HepG2 (cell line): ENCODE results near the gene DVL3. TPM values are rescaled to one million over a fixed set of nuclear protein-coding genes. Genes with fewer than 3 reads are reported as not detected.

Experiments used
- ADNP ChIP-seq: sonication (generic); formaldehyde crosslinking; IDR thresholded peaks from 2 replicates; pipeline ENCODE4 v1.4.0; 2020; ENCODE audit warnings: missing genetic modification reagents
- BATF2 ChIP-seq: sonication (generic); formaldehyde crosslinking; IDR thresholded peaks from 2 replicates; pipeline ENCODE4 v1.8.0; 2022; ENCODE audit warnings: mild to moderate bottlenecking, missing genetic modification reagents, moderate library complexity
- EZH2 ChIP-seq: conservative IDR thresholded peaks from 2 replicates; pipeline ENCODE4 v1.6.1; 2012; ENCODE audit warnings: mild to moderate bottlenecking, low read depth, low read length, moderate library complexity
- HBP1 ChIP-seq: IDR thresholded peaks from 2 replicates; pipeline ENCODE4 v1.6.1; 2016; ENCODE audit warnings: low read depth, control low read depth
- MLXIP ChIP-seq: sonication (generic); formaldehyde crosslinking; IDR thresholded peaks from 2 replicates; pipeline ENCODE4 v1.9.0; 2021; ENCODE audit warnings: missing genetic modification reagents, borderline replicate concordance
- SP1 ChIP-seq, 2 experiments: fragments of 450-650 bp in 1 of 2; sonication (generic) in 1 of 2; formaldehyde crosslinking in 1 of 2; IDR thresholded peaks; 2 replicates each; pipeline versions ENCODE4 v1.4.0 to v1.6.1; 2016 to 2020; ENCODE audit warnings: missing genetic modification reagents in 1 of 2
- SRSF9 ChIP-seq: fragments of 200-400 bp; formaldehyde crosslinking; IDR thresholded peaks from 2 replicates; pipeline ENCODE4 v1.6.1; 2018; ENCODE audit warnings: borderline replicate concordance, mild to moderate bottlenecking, low read depth, low read length; ENCODE audit not compliant: insufficient read depth, poor library complexity, severe bottlenecking
- STAG1 ChIP-seq: sonication (generic); formaldehyde crosslinking; IDR thresholded peaks from 2 replicates; pipeline ENCODE4 v1.4.0; 2020; ENCODE audit warnings: missing genetic modification reagents
- U2AF2 ChIP-seq: fragments of 200-400 bp; formaldehyde crosslinking; IDR thresholded peaks from 2 replicates; pipeline ENCODE4 v1.6.1; 2017; ENCODE audit warnings: low read depth, mild to moderate bottlenecking, low read length
- ZFY ChIP-seq: sonication (generic); formaldehyde crosslinking; IDR thresholded peaks from 2 replicates; pipeline ENCODE4 v1.4.0; 2020; ENCODE audit warnings: missing genetic modification reagents
- ZNF124 ChIP-seq: sonication (generic); formaldehyde crosslinking; IDR thresholded peaks from 2 replicates; pipeline ENCODE4 v1.4.0; 2020; ENCODE audit warnings: missing genetic modification reagents
- ZNF143 ChIP-seq: sonication (generic); formaldehyde crosslinking; IDR thresholded peaks from 2 replicates; pipeline ENCODE4 v1.4.0; 2020; ENCODE audit warnings: missing genetic modification reagents
- ZNF234 ChIP-seq: sonication (generic); formaldehyde crosslinking; conservative IDR thresholded peaks from 2 replicates; pipeline ENCODE4 v1.5.1; 2020; ENCODE audit warnings: mild to moderate bottlenecking, missing genetic modification reagents
- ZNF235 ChIP-seq: sonication (generic); formaldehyde crosslinking; IDR thresholded peaks from 2 replicates; pipeline ENCODE4 v1.8.1; 2023; ENCODE audit warnings: mild to moderate bottlenecking, missing genetic modification reagents, borderline replicate concordance
- ZNF282 ChIP-seq: fragments of 450-650 bp; IDR thresholded peaks from 2 replicates; pipeline ENCODE4 v1.6.1; 2018; ENCODE audit not compliant: partially characterized antibody
- ZNF3 ChIP-seq: IDR thresholded peaks from 2 replicates; pipeline ENCODE4 v1.7.0; 2017; ENCODE audit warnings: inconsistent platforms
- ZNF33B ChIP-seq: sonication (generic); formaldehyde crosslinking; IDR thresholded peaks from 2 replicates; pipeline ENCODE4 v1.5.1; 2020; ENCODE audit warnings: mild to moderate bottlenecking, missing genetic modification reagents
- ZNF468 ChIP-seq: sonication (generic); formaldehyde crosslinking; IDR thresholded peaks from 2 replicates; pipeline ENCODE4 v1.8.0; 2022; ENCODE audit warnings: mild to moderate bottlenecking, moderate library complexity, missing genetic modification reagents
- ZNF530 ChIP-seq: sonication (generic); formaldehyde crosslinking; IDR thresholded peaks from 2 replicates; pipeline ENCODE4 v1.5.0; 2020; ENCODE audit warnings: low read depth, mild to moderate bottlenecking, missing genetic modification reagents
- ZNF576 ChIP-seq: sonication (generic); formaldehyde crosslinking; IDR thresholded peaks from 2 replicates; pipeline ENCODE4 v1.4.0; 2020; ENCODE audit warnings: mild to moderate bottlenecking, missing genetic modification reagents
- ZNF607 ChIP-seq: sonication (generic); formaldehyde crosslinking; IDR thresholded peaks from 2 replicates; pipeline ENCODE4 v1.5.1; 2020; ENCODE audit warnings: missing genetic modification reagents, mild to moderate bottlenecking, borderline replicate concordance
- ZNF841 ChIP-seq: sonication (generic); formaldehyde crosslinking; IDR thresholded peaks from 2 replicates; pipeline ENCODE4 v1.8.1; 2023; ENCODE audit warnings: missing genetic modification reagents, borderline replicate concordance
- ZUFSP ChIP-seq: sonication (generic); formaldehyde crosslinking; IDR thresholded peaks from 2 replicates; pipeline ENCODE4 v1.9.0; 2021; ENCODE audit warnings: missing genetic modification reagents, mild to moderate bottlenecking, borderline replicate concordance
- polyA plus RNA-seq, 8 experiments: library from polyadenylated mRNA; depleted of rRNA in 3 of 8; stranded (reverse) in 7 of 8; unstranded in 1 of 8; fragments of >200 nt; fragmentation: Illumina TruSeq in 4 of 8; extraction: Trizol in 4 of 8; gene quantifications; 2 replicates each; pipeline versions ENCODE4 v1.2.1 to v1.2.3, GENCODE V29; 2011 to 2016; ENCODE audit warnings: low read depth in 4 of 8, missing spikeins in 1 of 8, mixed read lengths in 1 of 8; ENCODE audit not compliant: insufficient read depth in 1 of 8
- total RNA-seq, 5 experiments: library from RNA; depleted of rRNA; stranded (reverse); fragments of >200 nt; fragmentation: Illumina TruSeq; extraction: Trizol; gene quantifications; 2 replicates each; pipeline ENCODE4 v1.2.3, GENCODE V29; 2016; ENCODE audit warnings: low read depth in 1 of 5

The DVL3 gene
- total and polyA plus RNA-seq, 2 of the 13 experiments (the other 11 are each of a cell fraction or from before 2014, with no cell fraction given): 29.0 to 36.1 TPM

- TF ChIP-seq ZNF530 (no peak), HBP1 (CRISPR knock-in tag) (peak; percentile 21; the same call in 1 of the 2 replicates), SP1 (IDR thresholded peaks at IDR 0.05) (no peak), SP1 (CRISPR knock-in tag; IDR thresholded peaks at IDR 0.05) (no peak), ZNF282 (no peak), ZUFSP (no peak), ZNF143 (CRISPR knock-in tag) (peak; percentile 93), ADNP (CRISPR knock-in tag) (no peak), ZNF468 (CRISPR knock-in tag) (no peak), ZNF576 (CRISPR knock-in tag) (no peak), ZNF607 (CRISPR knock-in tag) (no peak), ZFY (CRISPR knock-in tag) (peak; percentile 52; the same call in 1 of the 2 replicates), ZNF3 (CRISPR knock-in tag) (no peak), BATF2 (CRISPR knock-in tag) (0 out of 2 replicates have a peak, but pooled peaks have one; percentile 43), ZNF235 (CRISPR knock-in tag) (no peak), MLXIP (CRISPR knock-in tag) (no peak), ZNF124 (CRISPR knock-in tag) (peak; percentile 53; the same call in 1 of the 2 replicates), STAG1 (CRISPR knock-in tag) (no peak), SRSF9 (no peak), U2AF2 (no peak), EZH2 (no peak), ZNF33B (no peak), ZNF234 (CRISPR knock-in tag) (no peak), ZNF841 (CRISPR knock-in tag) (no peak)
Measured at GRCh38 chr3:184133840-184134745, 21.1 kb upstream of the DVL3 start (continued).
